OCI-LY7 (cell line): ENCODE results near the gene COL4A1. TPM values are rescaled to one million over a fixed set of nuclear protein-coding genes. Genes with fewer than 3 reads are reported as not detected.

Experiments used
- BruUV-seq: library from RNA; stranded (reverse); fragments of 400-500 nt; replicated peaks from 2 replicates; lab custom pipeline; 2021; lab: Mats Ljungman, UMichigan
- CTCF ChIA-PET: fragments of 300-600 bp; sonication (Branson Sonifier 250); formaldehyde crosslinking; loops from one replicate; lab custom pipeline; 2022; ENCODE audit warnings: antibody characterized with exemption; ENCODE audit not compliant: unreplicated experiment; lab: Charles Lee
- POLR2A ChIA-PET: fragments of 300-600 bp; sonication (Branson Sonifier 250); formaldehyde crosslinking; loops from one replicate; lab custom pipeline; 2022; ENCODE audit warnings: antibody characterized with exemption; lab: Charles Lee
- DNase-seq: peaks from one replicate; pipeline ENCODE4 v3.0.0-alpha.2; 2015; ENCODE audit warnings: low spot score
- H2AFZ ChIP-seq: fragments of 200-600 bp; sonication (generic), shearing (Covaris generic); 2 replicates; pipeline ENCODE4 v1.6.1; 2014; ENCODE audit warnings: mild to moderate bottlenecking, antibody characterized with exemption, low read length, moderate library complexity
- H3K27ac ChIP-seq: fragments of 200-600 bp; sonication (generic); 2 replicates; pipeline ENCODE4 v1.5.1; 2014; ENCODE audit warnings: mixed run types, low read depth, mild to moderate bottlenecking, moderate library complexity, low read length, inconsistent platforms; ENCODE audit not compliant: poor library complexity, severe bottlenecking
- H3K36me3 ChIP-seq: fragments of 200-600 bp; sonication (generic); 2 replicates; pipeline ENCODE4 v1.6.1; 2014; ENCODE audit warnings: mild to moderate bottlenecking, antibody characterized with exemption, low read length, moderate library complexity, mixed read lengths; ENCODE audit not compliant: insufficient read depth
- H3K4me1 ChIP-seq: fragments of 200-600 bp; sonication (generic); 2 replicates; pipeline ENCODE4 v1.5.1; 2014; ENCODE audit warnings: mild to moderate bottlenecking, low read length; ENCODE audit not compliant: insufficient read depth, poor library complexity, severe bottlenecking
- H3K4me2 ChIP-seq: fragments of 200-600 bp; sonication (generic); 2 replicates; pipeline ENCODE4 v1.6.1; 2014; ENCODE audit warnings: mild to moderate bottlenecking, low read length
- H3K4me3 ChIP-seq: fragments of 200-600 bp; sonication (generic); 2 replicates; pipeline ENCODE4 v1.5.1; 2014; ENCODE audit warnings: mild to moderate bottlenecking, low read depth, low read length; ENCODE audit not compliant: poor library complexity, severe bottlenecking
- H3K79me2 ChIP-seq: fragments of 200-600 bp; sonication (generic); 2 replicates; pipeline ENCODE4 v1.6.1; 2016; ENCODE audit warnings: low read depth, mild to moderate bottlenecking, low read length, moderate library complexity, mixed read lengths; ENCODE audit not compliant: insufficient read depth
- H3K9me2 ChIP-seq: fragments of 200-600 bp; sonication (generic); 2 replicates; pipeline ENCODE4 v1.6.1; 2016; ENCODE audit warnings: mild to moderate bottlenecking, low read length, mixed read lengths; ENCODE audit not compliant: insufficient read depth
- H3K9me3 ChIP-seq: fragments of 200-600 bp; sonication (generic); 2 replicates; pipeline ENCODE4 v1.6.1; 2014; ENCODE audit warnings: mild to moderate bottlenecking, mixed run types, low read length, mixed read lengths
- H4K20me1 ChIP-seq: fragments of 200-600 bp; sonication (generic); 2 replicates; pipeline ENCODE4 v1.6.1; 2014; ENCODE audit warnings: mild to moderate bottlenecking, antibody characterized with exemption, low read length, moderate library complexity, mixed read lengths; ENCODE audit not compliant: insufficient read depth
- CTCF ChIP-seq: fragments of 200-600 bp; sonication (generic); conservative IDR thresholded peaks from 2 replicates; pipeline ENCODE4 v1.5.1; 2014; ENCODE audit warnings: mild to moderate bottlenecking, antibody characterized with exemption, low read length, moderate library complexity, mixed read lengths
- EZH2phosphoT487 ChIP-seq: fragments of 200-600 bp; sonication (generic); IDR thresholded peaks from 2 replicates; pipeline ENCODE4 v1.6.1; 2018; ENCODE audit warnings: low read depth, borderline replicate concordance, mild to moderate bottlenecking, mixed run types, antibody characterized with exemption, low read length, moderate library complexity, mixed read lengths
- intact Hi-C: fragments of 100-400 bp; cut with micrococcal nuclease; formaldehyde crosslinking; loops from one replicate; pipeline ENCODE4 v1.10.0; 2022; ENCODE audit not compliant: unreplicated experiment
- total RNA-seq, 2 experiments: library from RNA; depleted of rRNA in 1 of 2; stranded (reverse); fragments of >200 nt in 1 of 2; shearing (Covaris generic) in 1 of 2; gene quantifications; 2 replicates each; pipeline ENCODE4 v1.2.3, GENCODE V29; 2014 to 2022

Gene COL4A1
- total RNA-seq, 2 experiments from 2014 or later = 0.06 TPM; not detected in 1

- Histone ChIP-seq H3K79me2 (no peaks in the 10 kb centered on the region), H3K36me3 (no peaks in the 10 kb centered on the region), H3K9me3 (no peaks in the 10 kb centered on the region), H3K4me1 (no peaks in the 10 kb centered on the region), H4K20me1 (no peaks in the 10 kb centered on the region), H3K4me3 (no peak overlapping the region), H3K4me2 (no peak overlapping the region), H2AFZ (no peak overlapping the region), H3K9me2 (no peaks in the 10 kb centered on the region), H3K27ac (no peak overlapping the region)
- DNase-seq = no peak
- POLR2A ChIA-PET = no interaction called here
- TF ChIP-seq CTCF (no peak), EZH2phosphoT487 (no peak)
- CTCF ChIA-PET = no interaction called here
- intact Hi-C loops = no loop called here
- no TSS peak for BruUV-seq
Observed at GRCh38 chr13:110306340-110306959, 507 bp downstream of the COL4A1 start.

GRCh38 chr13:110305949-110306339 is 1.0 kb downstream of the COL4A1 start:
- Histone ChIP-seq H3K27ac (no peak overlapping the region), H3K36me3 (no peaks in the 10 kb centered on the region), H3K4me2 (no peak overlapping the region), H3K4me3 (no peak overlapping the region), H3K79me2 (no peaks in the 10 kb centered on the region), H2AFZ (no peak overlapping the region), H3K9me2 (no peaks in the 10 kb centered on the region), H4K20me1 (no peaks in the 10 kb centered on the region), H3K9me3 (no peaks in the 10 kb centered on the region), H3K4me1 (no peaks in the 10 kb centered on the region)
- ChIA-PET CTCF (no interaction called here), POLR2A (no interaction called here)
- DNase-seq = no peak
- intact Hi-C loops = no loop called here
- TF ChIP-seq EZH2phosphoT487 = no peak
- TF ChIP-seq CTCF = no peak
- BruUV-seq = no TSS peak

DNA sequence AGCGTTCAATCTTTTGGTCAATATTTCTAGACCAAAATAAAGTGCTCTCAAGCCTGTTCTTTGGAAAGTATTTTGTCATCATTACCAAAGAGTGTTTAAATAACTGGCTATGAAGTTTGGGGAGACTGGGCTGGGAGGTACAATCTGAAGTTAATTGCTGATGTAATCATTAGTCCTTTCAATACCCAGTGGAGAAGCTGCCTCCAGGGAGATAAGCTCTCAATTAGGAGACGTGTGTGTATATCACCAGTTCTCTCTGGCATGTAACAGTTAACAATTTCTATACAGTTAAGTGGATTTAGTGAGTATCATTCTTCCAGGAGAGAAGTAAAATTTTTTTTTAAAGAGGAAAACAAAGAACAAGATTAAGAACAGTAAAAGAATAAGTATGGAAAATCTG is 1.4 kb downstream of the COL4A1 start:
- no peak overlapping the region for H3K4me2 ChIP-seq
- BruUV-seq = no TSS peak
- H3K4me1 ChIP-seq = no peaks in the 10 kb centered on the region
- no peaks in the 10 kb centered on the region for H3K79me2 ChIP-seq
- H3K9me2 ChIP-seq = no peaks in the 10 kb centered on the region
- no peaks in the 10 kb centered on the region for H4K20me1 ChIP-seq
- H3K36me3 ChIP-seq = no peaks in the 10 kb centered on the region
- DNase-seq = no peak
- no peak for TF ChIP-seq EZH2phosphoT487
- no peak for TF ChIP-seq CTCF
- ChIA-PET POLR2A (no interaction called here), CTCF (no interaction called here)
- no peak overlapping the region for H2AFZ ChIP-seq
- no peak overlapping the region for H3K27ac ChIP-seq
- intact Hi-C loops = no loop called here
- H3K4me3 ChIP-seq = no peak overlapping the region
- no peaks in the 10 kb centered on the region for H3K9me3 ChIP-seq
